GM19328 (cell line): ENCODE results near the gene NPHS2.

Source experiments
- ATAC-seq: cut with Tn5 transposase; IDR thresholded peaks from one replicate; pipeline ENCODE4 v1.9.1; 2021; ENCODE audit warnings: mild to moderate bottlenecking, moderate library complexity; ENCODE audit not compliant: unreplicated experiment

The NPHS2 gene

GRCh38 chr1:179575497-179576314 lies at the start of gene NPHS2:
NPHS2 (minus strand) TSS chr1:179575948; CDS start chr1:179575864, 84 bp downstream.
- no peak for ATAC-seq

- no peak for ATAC-seq
Observed at GRCh38 chr1:179612361-179612760, 36.6 kb upstream of the NPHS2 start.

GRCh38 chr1:179601093-179601492 lies 25.3 kb upstream of the NPHS2 start:
- no peak for ATAC-seq

GRCh38 chr1:179599623-179600249 lies 24.0 kb upstream of the NPHS2 start:
- no peak for ATAC-seq

GRCh38 chr1:179598631-179599030 lies 22.9 kb upstream of the NPHS2 start:
- no peak for ATAC-seq

- no peak for ATAC-seq
Observed at GRCh38 chr1:179591592-179592580, 16.1 kb upstream of the NPHS2 start, which contains the start of gene TDRD5. TDRD5 (plus strand) TSS chr1:179591832; CDS start chr1:179592616, 784 bp downstream.

- no peak for ATAC-seq
Observed at GRCh38 chr1:179591253-179591591, 15.5 kb upstream of the NPHS2 start.

- no peak for ATAC-seq
Observed at GRCh38 chr1:179590671-179591070, 14.9 kb upstream of the NPHS2 start.

GRCh38 chr1:179589509-179589908 lies 13.8 kb upstream of the NPHS2 start:
- no peak for ATAC-seq

- ATAC-seq = no peak
Observed at GRCh38 chr1:179588425-179589024, 12.8 kb upstream of the NPHS2 start.

GRCh38 chr1:179587336-179587735 lies 11.6 kb upstream of the NPHS2 start:
- ATAC-seq = no peak

GRCh38 chr1:179586107-179586823 lies 10.5 kb upstream of the NPHS2 start:
- ATAC-seq = no peak

GRCh38 chr1:179583771-179584320 lies 8.1 kb upstream of the NPHS2 start:
- ATAC-seq = no peak

GRCh38 chr1:179576509-179576908 lies 761 bp upstream of the NPHS2 start:
- no peak for ATAC-seq

GRCh38 chr1:179558078-179558477 lies 17.7 kb downstream of the NPHS2 start:
- no peak for ATAC-seq

GRCh38 chr1:179554427-179554826 lies 21.3 kb downstream of the NPHS2 start:
- ATAC-seq = no peak

- ATAC-seq = no peak
Observed at GRCh38 chr1:179550746-179551682, 24.7 kb downstream of the NPHS2 start.

- ATAC-seq = no peak
Observed at GRCh38 chr1:179549368-179549700, 26.4 kb downstream of the NPHS2 start.
